ENCODE results near the gene BNC2. TPM values are rescaled to one million over a fixed set of nuclear protein-coding genes. Genes with fewer than 3 reads are reported as not detected.

BNC2 gene
- total RNA-seq, 1 experiment from 2014 or later: 0.20 TPM

GRCh38 chr9:16613051-16613450 lies 257.4 kb downstream of the BNC2 start:
- H3K27me3 ChIP-seq (replicated peaks; ENCODE audit: control insufficient read depth, insufficient read depth, low read length): no peaks in the 10 kb centered on the region
- Mint-ChIP-seq H3K4me1 (ENCODE audit: low read depth, unreplicated experiment) (no peaks in the 10 kb centered on the region), H3K9me3 (ENCODE audit: unreplicated experiment) (no peaks in the 10 kb centered on the region), H3K36me3 (ENCODE audit: insufficient read depth, unreplicated experiment) (no peaks in the 10 kb centered on the region), H3K27me3 (ENCODE audit: insufficient read depth, unreplicated experiment) (peaks cover 3% of the 10 kb centered on the region), H3K4me3 (ENCODE audit: unreplicated experiment) (no peak overlapping the region), H3K27ac (ENCODE audit: unreplicated experiment) (no peak overlapping the region)
- ChIA-PET POLR2A (no interaction called here), CTCF (no interaction called here)
- no TSS peak for BruUV-seq (replicated peaks)
- H3K9me3 ChIP-seq: no peaks in the 10 kb centered on the region
- no peak overlapping the region for H3K4me3 ChIP-seq (ENCODE audit: low read depth, low read length)
- no peak for DNase-seq
- no peak for TF ChIP-seq CTCF (IDR thresholded peaks at IDR 0.05; ENCODE audit: insufficient read depth in 1 of 2, low read depth in 1 of 2, low read length in 1 of 2, severe bottlenecking in 1 of 2, unreplicated experiment in 1 of 2)
- H3K4me1 ChIP-seq: no peaks in the 10 kb centered on the region
- intact Hi-C loops (cut with micrococcal nuclease; ENCODE audit: unreplicated experiment): no loop called here
- no peaks in the 10 kb centered on the region for H3K36me3 ChIP-seq (ENCODE audit: control insufficient read depth, insufficient read depth, low read length)

GRCh38 chr9:16612627-16613026 lies 257.8 kb downstream of the BNC2 start:
- intact Hi-C loops (cut with micrococcal nuclease; ENCODE audit: unreplicated experiment): no loop called here
- H3K27ac Mint-ChIP-seq (ENCODE audit: unreplicated experiment): no peak overlapping the region
- no peak for TF ChIP-seq CTCF (IDR thresholded peaks at IDR 0.05; ENCODE audit: insufficient read depth in 1 of 2, low read depth in 1 of 2, low read length in 1 of 2, severe bottlenecking in 1 of 2, unreplicated experiment in 1 of 2)
- no peaks in the 10 kb centered on the region for H3K36me3 ChIP-seq (ENCODE audit: control insufficient read depth, insufficient read depth, low read length)
- H3K4me3 ChIP-seq (ENCODE audit: low read depth, low read length): no peak overlapping the region
- peaks cover 3% of the 10 kb centered on the region for H3K27me3 Mint-ChIP-seq (ENCODE audit: insufficient read depth, unreplicated experiment)
- POLR2A ChIA-PET: no interaction called here
- no peaks in the 10 kb centered on the region for H3K9me3 Mint-ChIP-seq (ENCODE audit: unreplicated experiment)
- no peaks in the 10 kb centered on the region for H3K9me3 ChIP-seq
- no peaks in the 10 kb centered on the region for H3K36me3 Mint-ChIP-seq (ENCODE audit: insufficient read depth, unreplicated experiment)
- H3K27me3 ChIP-seq (replicated peaks; ENCODE audit: control insufficient read depth, insufficient read depth, low read length): no peaks in the 10 kb centered on the region
- H3K4me3 Mint-ChIP-seq (ENCODE audit: unreplicated experiment): no peak overlapping the region
- no TSS peak for BruUV-seq (replicated peaks)
- no peak for DNase-seq
- CTCF ChIA-PET: no interaction called here
- no peaks in the 10 kb centered on the region for H3K4me1 Mint-ChIP-seq (ENCODE audit: low read depth, unreplicated experiment)
- H3K4me1 ChIP-seq: no peaks in the 10 kb centered on the region

DNA sequence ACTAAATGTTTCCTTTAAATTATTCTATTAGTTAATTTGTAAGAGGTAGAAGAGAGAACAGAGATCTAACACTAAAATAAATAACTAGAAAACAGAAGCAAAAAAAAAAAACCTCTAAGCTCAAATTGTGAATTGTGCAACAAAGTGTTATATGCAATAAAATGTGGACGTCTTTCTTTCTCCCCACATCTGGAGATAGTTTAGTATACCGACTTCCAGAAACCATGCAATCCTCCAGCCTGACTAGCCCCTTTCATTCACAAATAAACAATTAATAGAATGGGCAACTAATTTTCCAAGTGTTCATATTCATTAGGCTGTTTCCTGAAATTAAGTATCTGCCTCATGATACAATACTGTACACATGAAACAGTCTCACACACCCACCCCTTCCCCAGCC lies 258.5 kb downstream of the BNC2 start:
- Mint-ChIP-seq H3K4me3 (ENCODE audit: unreplicated experiment) (no peak overlapping the region), H3K4me1 (ENCODE audit: low read depth, unreplicated experiment) (no peaks in the 10 kb centered on the region)
- CTCF ChIA-PET: no interaction called here

More for the DNA sequence above, 258.5 kb downstream of the BNC2 start:
- intact Hi-C loops (cut with micrococcal nuclease; ENCODE audit: unreplicated experiment): no loop called here
- no peaks in the 10 kb centered on the region for H3K36me3 Mint-ChIP-seq (ENCODE audit: insufficient read depth, unreplicated experiment)
- H3K36me3 ChIP-seq (ENCODE audit: control insufficient read depth, insufficient read depth, low read length): no peaks in the 10 kb centered on the region
- TF ChIP-seq CTCF (IDR thresholded peaks at IDR 0.05; ENCODE audit: insufficient read depth in 1 of 2, low read depth in 1 of 2, low read length in 1 of 2, severe bottlenecking in 1 of 2, unreplicated experiment in 1 of 2): no peak
- H3K4me1 ChIP-seq: no peaks in the 10 kb centered on the region
- H3K9me3 ChIP-seq: no peaks in the 10 kb centered on the region
- no peaks in the 10 kb centered on the region for H3K9me3 Mint-ChIP-seq (ENCODE audit: unreplicated experiment)
- H3K27ac Mint-ChIP-seq (ENCODE audit: unreplicated experiment): no peak overlapping the region
- no peak overlapping the region for H3K4me3 ChIP-seq (ENCODE audit: low read depth, low read length)
- POLR2A ChIA-PET: no interaction called here
- DNase-seq: no peak
- H3K27me3 Mint-ChIP-seq (ENCODE audit: insufficient read depth, unreplicated experiment): peaks cover 3% of the 10 kb centered on the region
- no peaks in the 10 kb centered on the region for H3K27me3 ChIP-seq (replicated peaks; ENCODE audit: control insufficient read depth, insufficient read depth, low read length)
- no TSS peak for BruUV-seq (replicated peaks)

Measured in Caco-2 (cell line).